Prostate gland (tissue), 2 donors: Measurements from ENCODE around the gene ZNF512B.

Experiments used
- POLR2AphosphoS5 ChIP-seq: sonication (generic); formaldehyde crosslinking; IDR thresholded peaks from one replicate; pipeline ENCODE4 v1.6.1; 2017; ENCODE audit warnings: antibody characterized with exemption
- TF ChIP-seq, protein P1 (sequence below), 4 experiments: fragments of 200-600 bp in 2 of 4; fragments of 450-650 bp in 2 of 4; sonication (generic) in 2 of 4; IDR thresholded peaks; 1 replicate in 3 of 4; 2 replicates in 1 of 4; pipeline ENCODE4 v1.5.1; 2016 to 2019; ENCODE audit warnings: antibody characterized with exemption in 4 of 4, mild to moderate bottlenecking in 2 of 4, moderate library complexity in 2 of 4

DNA sequence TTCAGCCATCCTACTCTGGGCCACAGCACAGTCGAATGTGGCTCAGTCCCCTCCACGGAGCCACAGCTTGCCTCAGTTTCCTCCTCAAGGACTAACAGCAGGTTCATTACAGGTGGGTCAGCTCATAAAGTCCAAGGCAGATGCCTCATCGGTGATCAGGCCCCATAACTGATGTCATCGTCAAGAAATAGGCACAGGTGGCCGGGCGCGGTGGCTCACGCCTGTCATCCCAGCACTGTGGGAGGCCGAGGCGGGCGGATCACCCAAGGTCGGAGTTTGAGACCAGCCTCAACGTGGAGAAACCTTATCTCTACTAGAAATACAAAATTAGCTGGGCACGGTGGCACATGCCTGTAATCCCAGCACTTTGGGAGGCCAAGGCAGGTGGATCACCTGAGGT lies 17.0 kb downstream of the ZNF512B start:
- no peak for TF ChIP-seq POLR2AphosphoS5
- TF ChIP-seq, protein P1, sequence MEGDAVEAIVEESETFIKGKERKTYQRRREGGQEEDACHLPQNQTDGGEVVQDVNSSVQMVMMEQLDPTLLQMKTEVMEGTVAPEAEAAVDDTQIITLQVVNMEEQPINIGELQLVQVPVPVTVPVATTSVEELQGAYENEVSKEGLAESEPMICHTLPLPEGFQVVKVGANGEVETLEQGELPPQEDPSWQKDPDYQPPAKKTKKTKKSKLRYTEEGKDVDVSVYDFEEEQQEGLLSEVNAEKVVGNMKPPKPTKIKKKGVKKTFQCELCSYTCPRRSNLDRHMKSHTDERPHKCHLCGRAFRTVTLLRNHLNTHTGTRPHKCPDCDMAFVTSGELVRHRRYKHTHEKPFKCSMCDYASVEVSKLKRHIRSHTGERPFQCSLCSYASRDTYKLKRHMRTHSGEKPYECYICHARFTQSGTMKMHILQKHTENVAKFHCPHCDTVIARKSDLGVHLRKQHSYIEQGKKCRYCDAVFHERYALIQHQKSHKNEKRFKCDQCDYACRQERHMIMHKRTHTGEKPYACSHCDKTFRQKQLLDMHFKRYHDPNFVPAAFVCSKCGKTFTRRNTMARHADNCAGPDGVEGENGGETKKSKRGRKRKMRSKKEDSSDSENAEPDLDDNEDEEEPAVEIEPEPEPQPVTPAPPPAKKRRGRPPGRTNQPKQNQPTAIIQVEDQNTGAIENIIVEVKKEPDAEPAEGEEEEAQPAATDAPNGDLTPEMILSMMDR (IDR thresholded peaks at IDR 0.05) = no peak
